ENCODE results near the gene PI4KB.
"Not testable (repeated sequence)": the region's sequence is repeated elsewhere in the genome, so short reads cannot be mapped to it uniquely, and the experiment has no call there.

Gene PI4KB

GRCh38 chr1:151327223-151327902, at the start of gene PI4KB:
Gene PI4KB, minus strand, starts transcription at chr1:151327416. Its CDS starts 10,935 bp downstream, at chr1:151316481.
- peak; percentile 97 for DNase-seq

DNA sequence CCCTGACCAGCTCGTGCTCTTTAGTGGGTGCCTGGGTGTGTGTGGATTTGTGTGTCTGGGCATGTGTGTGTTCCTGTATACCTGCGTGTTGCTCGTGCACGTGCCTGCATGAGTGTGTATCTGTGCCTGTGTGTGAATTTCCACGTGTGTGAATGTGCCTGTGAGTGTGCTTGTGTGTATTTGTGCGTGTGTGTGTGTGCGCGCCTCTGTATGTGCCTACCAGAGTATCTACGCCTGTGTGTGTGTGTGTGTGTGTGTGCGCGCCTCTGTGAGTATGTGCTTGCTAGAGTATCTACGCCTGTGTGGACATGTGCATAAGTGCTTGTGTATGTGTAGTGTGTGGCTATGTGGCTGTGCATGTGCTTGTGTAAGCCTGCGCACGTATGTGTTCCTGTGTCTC, 46.0 kb upstream of the PI4KB start:
- DNase-seq = no peak

DNA sequence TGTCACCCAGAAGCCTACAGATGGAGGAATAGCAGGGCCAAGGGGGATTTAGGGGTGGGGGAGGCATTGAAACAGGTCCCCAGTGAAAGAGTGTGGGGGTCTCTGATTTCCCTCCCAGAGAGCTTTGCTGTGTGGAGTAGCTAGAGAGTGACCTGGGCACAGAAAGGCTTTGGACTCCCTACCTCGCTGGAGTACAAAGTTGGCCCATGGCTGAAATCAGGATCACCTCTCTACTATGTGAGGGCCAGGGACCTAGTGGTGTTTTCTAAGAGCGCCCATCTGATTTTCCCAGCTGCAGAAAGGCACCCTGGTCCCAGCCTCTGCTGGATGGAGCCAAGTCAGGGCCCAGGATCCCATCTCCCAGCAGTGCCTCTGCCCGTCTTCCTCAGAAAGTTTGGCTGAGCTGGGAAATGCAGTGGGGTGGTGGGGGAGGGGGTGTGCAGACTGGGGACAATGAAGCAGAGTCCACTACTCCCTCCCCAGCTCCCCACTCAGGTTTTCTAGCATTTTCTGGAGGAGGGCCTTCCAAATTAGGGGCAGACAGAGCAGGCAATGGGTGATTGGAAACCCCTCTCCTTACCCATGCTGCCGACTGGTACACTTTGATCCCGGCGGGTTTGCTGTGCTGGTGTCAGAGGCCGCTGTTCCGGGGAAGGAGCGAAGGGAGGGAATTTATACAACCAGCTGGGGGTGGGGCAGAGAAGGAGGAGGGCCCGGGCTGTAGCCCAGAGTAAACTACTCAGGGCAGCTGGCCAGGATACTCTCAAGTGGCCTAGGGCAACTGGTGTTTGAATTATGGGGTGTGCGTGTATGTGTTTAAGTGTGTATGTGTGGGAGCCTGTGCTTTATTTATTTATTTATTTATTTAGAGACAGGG, 45.1 kb upstream of the PI4KB start, which contains the start of gene SELENBP1:
Gene SELENBP1, minus strand, starts transcription at position 648 of the 877 bp plus-strand sequence. Its CDS starts 64 bp downstream, at position 584.
- DNase-seq = peak; percentile 42

GRCh38 chr1:151371370-151372057, 44.3 kb upstream of the PI4KB start:
- peak; percentile 30 for DNase-seq

GRCh38 chr1:151370211-151370911, 43.1 kb upstream of the PI4KB start:
- no peak for DNase-seq

DNA sequence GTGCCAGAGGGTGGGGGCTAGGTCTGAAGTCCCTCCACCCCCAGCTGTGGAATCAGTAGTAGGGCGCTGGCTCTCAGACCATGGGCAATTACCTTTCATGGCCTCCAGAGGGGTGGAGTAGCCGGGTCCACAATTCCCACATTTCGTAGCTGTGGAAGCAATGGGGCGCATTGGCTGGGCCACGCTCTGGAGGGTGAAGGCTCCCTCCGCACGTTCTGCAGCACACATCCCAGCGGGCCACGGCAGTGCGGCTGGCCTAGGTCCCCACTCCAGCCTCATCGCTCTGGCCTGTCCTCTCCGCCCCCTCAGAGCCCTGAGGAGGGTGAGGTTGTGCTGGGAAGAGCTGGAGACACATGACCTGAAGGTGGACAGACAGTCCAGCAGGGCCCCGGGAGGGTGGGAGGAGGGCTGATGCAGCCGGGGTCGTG, 42.4 kb upstream of the PI4KB start:
- DNase-seq = no peak

GRCh38 chr1:151369302-151369610, 42.0 kb upstream of the PI4KB start:
- DNase-seq = no peak

- no peak for DNase-seq
Observed at GRCh38 chr1:151368393-151369301, 41.4 kb upstream of the PI4KB start.

DNA sequence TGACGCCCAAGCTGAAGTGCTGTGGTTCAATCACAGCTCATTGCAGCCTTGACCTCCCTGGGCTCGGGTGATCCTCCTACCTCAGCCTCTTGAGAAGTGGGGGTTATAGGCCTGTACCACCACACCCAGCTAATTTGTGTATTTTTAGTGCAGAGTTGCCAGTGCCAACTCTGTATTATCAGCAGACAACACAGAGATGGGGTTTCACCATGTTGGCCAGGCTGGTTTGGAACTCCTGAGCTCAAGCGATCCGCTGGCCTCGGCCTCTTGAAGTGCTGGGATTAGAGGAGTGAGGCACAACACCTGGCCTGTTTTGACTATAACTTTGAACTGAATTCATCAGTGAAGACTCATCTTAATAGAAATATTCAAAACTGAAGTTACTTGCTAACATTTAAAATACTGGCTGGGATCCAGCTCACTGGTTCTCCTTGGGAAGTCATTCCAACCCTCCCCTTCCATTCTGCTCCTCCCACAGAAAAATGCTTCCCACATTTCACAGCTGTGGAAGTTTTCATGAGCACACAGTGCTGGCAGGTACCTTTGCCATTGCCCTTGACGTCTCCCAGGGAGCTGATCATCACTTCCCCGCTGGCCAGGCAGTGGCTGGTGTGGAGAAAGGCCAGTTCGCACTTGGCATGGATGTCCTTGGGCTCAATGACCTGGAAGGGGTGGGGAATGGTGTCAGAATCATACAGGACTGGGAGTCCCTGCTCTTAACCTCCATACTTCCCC, 40.6 kb upstream of the PI4KB start:
- DNase-seq = no peak

DNA sequence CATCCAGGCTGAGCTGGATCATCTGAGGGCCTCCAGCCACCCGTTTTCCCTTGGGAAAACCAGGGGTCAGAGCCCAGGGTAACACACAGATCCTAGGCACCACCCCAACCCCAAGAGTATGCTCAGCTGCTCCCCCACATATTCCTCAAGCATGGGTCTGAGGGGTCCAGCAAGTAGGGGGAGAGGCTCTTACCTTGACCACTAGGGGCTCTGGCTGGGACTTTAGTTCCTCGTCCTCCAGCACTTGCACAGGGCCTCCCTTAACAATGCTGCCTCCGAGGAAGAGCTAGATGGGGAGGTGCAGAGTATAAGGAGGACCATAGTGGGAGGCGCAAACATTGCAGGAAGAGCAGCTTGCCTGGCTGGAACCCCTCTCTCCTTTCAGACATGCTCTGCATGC, 37.8 kb upstream of the PI4KB start:
- DNase-seq = no peak

- DNase-seq = no peak
Observed at GRCh38 chr1:151362308-151363155, 35.3 kb upstream of the PI4KB start.

- no peak for DNase-seq
Observed at GRCh38 chr1:151361883-151362282, 34.7 kb upstream of the PI4KB start.

DNA sequence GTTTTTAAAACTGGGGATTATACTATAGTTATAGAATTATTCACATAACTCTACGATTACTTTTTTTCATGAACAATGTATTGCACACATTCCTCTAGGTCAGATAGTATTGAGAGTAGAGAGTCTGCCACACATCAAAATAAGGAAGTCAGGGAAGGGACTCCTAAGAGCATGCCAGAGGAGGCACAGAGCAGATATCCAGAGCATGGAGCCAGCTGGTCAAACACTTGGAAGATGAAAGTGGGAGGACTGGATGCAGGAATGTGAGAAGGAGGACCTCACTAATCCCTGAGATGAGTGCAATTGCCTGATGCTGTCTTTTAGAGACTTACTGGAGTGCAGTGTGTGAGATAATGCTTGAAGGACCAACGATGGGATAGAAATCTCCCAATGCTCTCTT, 29.5 kb upstream of the PI4KB start:
- no peak for DNase-seq

- no peak for DNase-seq
Observed at GRCh38 chr1:151352021-151352718, 25.0 kb upstream of the PI4KB start.

DNA sequence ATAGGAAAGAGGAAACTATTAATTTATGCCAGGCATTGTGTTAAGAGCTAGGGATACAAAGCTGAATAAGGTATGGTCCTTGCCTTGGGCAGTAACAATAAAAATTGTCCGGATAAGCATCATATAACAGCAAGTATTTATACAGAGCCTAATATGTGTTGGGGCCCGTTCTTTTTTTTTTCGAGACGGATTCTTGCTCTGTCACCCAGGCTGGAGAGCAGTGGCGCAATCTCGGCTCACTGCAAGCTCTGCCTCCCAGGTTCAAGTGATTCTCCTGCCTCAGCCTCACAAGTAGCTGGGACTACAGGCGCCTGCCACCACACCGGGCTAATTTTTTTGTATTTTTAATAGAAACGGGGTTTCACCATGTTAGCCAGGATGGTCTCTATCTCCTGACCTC, 23.1 kb upstream of the PI4KB start:
- DNase-seq = not testable (repeated sequence)

- DNase-seq = peak; percentile 54
Observed at GRCh38 chr1:151347523-151348246, 20.5 kb upstream of the PI4KB start.

DNA sequence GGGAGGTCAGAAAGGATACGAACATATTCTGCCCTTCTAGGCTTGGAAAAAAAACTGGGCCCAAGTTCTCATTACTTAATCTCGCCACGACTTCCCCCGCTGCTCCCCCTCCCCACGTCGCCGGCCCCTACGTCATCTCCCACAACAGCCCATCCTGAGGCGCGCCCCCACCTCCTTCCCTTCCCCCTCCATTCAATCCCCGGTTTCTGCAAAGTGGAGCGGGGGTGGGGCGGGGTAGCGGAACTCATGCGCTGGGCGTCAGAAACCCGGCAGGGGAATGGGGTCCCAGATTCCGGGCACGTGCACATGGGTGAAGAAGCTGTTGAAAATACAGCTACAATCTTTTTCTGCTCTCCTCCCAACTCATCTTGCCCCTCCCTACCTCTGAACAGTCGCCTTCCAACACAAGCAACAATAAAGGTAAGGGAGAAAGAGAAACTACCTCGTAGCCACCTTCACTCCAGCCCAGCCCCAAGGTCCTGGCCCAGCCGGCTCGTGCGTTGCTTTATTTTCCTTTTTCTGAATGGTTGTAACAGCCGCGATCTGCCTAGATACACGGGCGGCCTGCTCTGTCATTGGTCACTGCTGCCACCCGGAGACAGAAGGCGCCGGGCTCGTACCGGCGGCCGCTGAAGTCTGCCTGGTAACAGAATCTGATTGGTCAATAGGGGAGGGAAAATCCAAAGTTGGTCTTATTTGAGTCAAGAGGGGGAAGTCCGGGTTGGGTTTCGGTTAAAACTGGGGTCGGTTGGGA, 19.7 kb upstream of the PI4KB start, which contains the start of gene RFX5:
Gene RFX5, minus strand, starts transcription at position 484 of the 754 bp plus-strand sequence. CDS start 932 bp downstream, outside the sequence.
- DNase-seq = peak; percentile 81
